Peyer's patch (tissue), 4 donors: ENCODE measurements around the gene MARK3. TPM values are rescaled to one million over a fixed set of nuclear protein-coding genes. Genes with fewer than 3 reads are reported as not detected.

Source experiments
- DNase-seq, 3 donors: peaks; one replicate each; pipeline ENCODE4 v3.0.0-alpha.2; 2017 to 2019
- H3K27ac ChIP-seq, 4 donors: fragments of 200-600 bp; sonication (generic); one replicate each; pipeline ENCODE4 v1.5.1; 2016 to 2019
- H3K27me3 ChIP-seq, 2 donors: fragments of 200-600 bp; sonication (generic); one replicate each; pipeline ENCODE4 v1.5.1; 2019
- H3K36me3 ChIP-seq, 3 donors: fragments of 200-600 bp; sonication (generic); one replicate each; pipeline ENCODE4 v1.5.1; 2016 to 2019
- H3K4me1 ChIP-seq, 4 donors: fragments of 200-600 bp; sonication (generic); one replicate each; pipeline ENCODE4 v1.5.1; 2016 to 2019
- H3K4me3 ChIP-seq, 4 donors: fragments of 200-600 bp; sonication (generic); 1 replicate in 3 of 4; 2 replicates in 1 of 4; pipeline ENCODE4 v1.5.1; 2016 to 2019; ENCODE audit warnings: mild to moderate bottlenecking in 1 of 4
- H3K9me3 ChIP-seq, 4 donors: fragments of 200-600 bp; sonication (generic); one replicate each; pipeline ENCODE4 v1.5.1; 2016 to 2019; ENCODE audit warnings: mild to moderate bottlenecking in 1 of 4
- CTCF ChIP-seq, 6 experiments: fragments of 450-650 bp in 4 of 6; fragments of 200-600 bp in 2 of 6; sonication (generic) in 1 of 6; IDR thresholded peaks; one replicate each; pipeline ENCODE4 v1.5.1; 2017 to 2019; ENCODE audit warnings: antibody characterized with exemption in 6 of 6, mild to moderate bottlenecking in 3 of 6, moderate library complexity in 1 of 6
- POLR2A ChIP-seq, 2 donors: fragments of 450-650 bp; IDR thresholded peaks; one replicate each; pipeline ENCODE4 v1.5.1; 2017; ENCODE audit warnings: antibody characterized with exemption in 2 of 2, mild to moderate bottlenecking in 2 of 2, moderate library complexity in 2 of 2
- total RNA-seq, 4 donors: library from RNA; depleted of rRNA; stranded (reverse); fragments of >200 nt; gene quantifications; one replicate each; pipeline ENCODE4 v1.1.0, GENCODE V29; 2016

The MARK3 gene
- total RNA-seq, 4 donors from 2014 or later: 76.0 to 196 (median 99.5) TPM

DNA sequence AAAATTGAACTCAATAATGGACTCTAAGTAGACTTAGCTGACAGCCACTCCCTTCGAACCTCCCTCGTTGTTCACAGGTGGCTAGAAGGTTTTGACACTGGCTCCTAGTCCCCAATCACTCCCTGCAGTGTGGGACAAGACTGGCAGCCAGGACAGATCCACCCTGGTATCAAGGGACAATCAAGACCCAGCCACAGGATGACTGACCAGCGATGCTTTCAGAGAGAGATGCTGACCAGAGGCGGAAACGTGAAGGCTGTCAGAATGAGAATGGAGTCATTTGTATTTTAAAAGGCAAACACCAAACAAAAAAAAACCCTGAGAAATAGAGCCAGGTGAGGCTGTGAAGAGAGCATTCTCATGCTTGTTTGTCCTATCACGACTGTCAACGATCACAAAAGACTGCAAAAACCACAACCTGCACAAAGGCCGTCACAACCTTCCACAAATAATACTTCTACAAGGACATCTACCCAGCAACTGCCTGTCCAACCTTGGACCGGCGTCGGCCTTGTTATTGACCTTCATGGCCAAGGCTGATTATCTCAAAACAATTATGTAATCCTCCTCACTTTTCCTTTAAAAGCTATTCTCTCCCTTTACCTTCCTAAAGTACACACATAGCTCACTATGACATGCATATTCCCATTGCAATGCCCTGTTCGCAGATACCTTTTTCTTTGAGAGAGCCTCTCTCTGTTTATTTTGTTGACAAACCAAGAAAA is 38.0 kb upstream of the MARK3 start:
- Histone ChIP-seq H3K27ac (no peak overlapping the region), H3K27me3 (no peaks in the 10 kb centered on the region), H3K4me3 (no peak overlapping the region), H3K9me3 (no peaks in the 10 kb centered on the region), H3K4me1 (no peaks in the 10 kb centered on the region), H3K36me3 (peaks cover 0 to 28% (median 0%) of the 10 kb centered on the region in 3 donors)
- no peak for DNase-seq
- TF ChIP-seq CTCF (IDR thresholded peaks at IDR 0.05) (no peak), POLR2A (IDR thresholded peaks at IDR 0.05) (no peak)

GRCh38 chr14:103348154-103348553 is 37.1 kb upstream of the MARK3 start:
- Histone ChIP-seq H3K4me1 (no peaks in the 10 kb centered on the region), H3K36me3 (peaks cover 0 to 19% (median 0%) of the 10 kb centered on the region in 3 donors), H3K4me3 (no peak overlapping the region), H3K9me3 (no peaks in the 10 kb centered on the region), H3K27ac (no peak overlapping the region), H3K27me3 (no peaks in the 10 kb centered on the region)
- TF ChIP-seq POLR2A (IDR thresholded peaks at IDR 0.05) (no peak), CTCF (IDR thresholded peaks at IDR 0.05) (no peak)
- DNase-seq: no peak

GRCh38 chr14:103349982-103350381 is 35.2 kb upstream of the MARK3 start:
- TF ChIP-seq CTCF (IDR thresholded peaks at IDR 0.05) (no peak), POLR2A (IDR thresholded peaks at IDR 0.05) (no peak)

DNA sequence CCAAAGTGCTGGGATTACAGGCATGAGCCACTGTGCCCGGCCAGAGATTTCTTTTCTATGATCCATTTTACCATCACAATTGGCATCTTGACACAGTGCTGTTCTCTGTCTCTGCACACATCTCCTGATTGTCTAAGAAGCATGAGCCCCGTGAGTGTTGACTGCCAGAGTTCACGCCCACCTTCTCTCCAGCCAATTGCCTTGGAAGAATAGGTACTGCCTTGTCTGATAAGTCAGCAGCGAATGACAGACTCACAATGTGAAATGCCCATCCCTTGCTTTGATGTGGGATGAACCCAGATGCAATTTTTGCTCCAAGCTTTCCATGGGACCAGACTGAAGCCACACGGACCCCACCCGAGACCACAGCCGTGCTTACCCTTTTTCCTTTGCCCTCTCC is 31.9 kb upstream of the MARK3 start:
- DNase-seq: peak in 1 of 3 donors; percentile 13
- Histone ChIP-seq H3K9me3 (no peaks in the 10 kb centered on the region), H3K27me3 (no peaks in the 10 kb centered on the region), H3K36me3 (no peaks in the 10 kb centered on the region), H3K27ac (no peak overlapping the region), H3K4me1 (no peaks in the 10 kb centered on the region), H3K4me3 (no peak overlapping the region)
- no peak for TF ChIP-seq POLR2A (IDR thresholded peaks at IDR 0.05)
- no peak for TF ChIP-seq CTCF (IDR thresholded peaks at IDR 0.05)

More at GRCh38 chr14:103349982-103350381, 35.2 kb upstream of the MARK3 start:
- H3K27ac ChIP-seq: no peak overlapping the region
- no peaks in the 10 kb centered on the region for H3K9me3 ChIP-seq
- H3K4me3 ChIP-seq: no peak overlapping the region
- H3K27me3 ChIP-seq: no peaks in the 10 kb centered on the region
- DNase-seq: no peak
- H3K4me1 ChIP-seq: no peaks in the 10 kb centered on the region
- H3K36me3 ChIP-seq: peaks cover 0 to under 1% (median 0%) of the 10 kb centered on the region in 3 donors

DNA sequence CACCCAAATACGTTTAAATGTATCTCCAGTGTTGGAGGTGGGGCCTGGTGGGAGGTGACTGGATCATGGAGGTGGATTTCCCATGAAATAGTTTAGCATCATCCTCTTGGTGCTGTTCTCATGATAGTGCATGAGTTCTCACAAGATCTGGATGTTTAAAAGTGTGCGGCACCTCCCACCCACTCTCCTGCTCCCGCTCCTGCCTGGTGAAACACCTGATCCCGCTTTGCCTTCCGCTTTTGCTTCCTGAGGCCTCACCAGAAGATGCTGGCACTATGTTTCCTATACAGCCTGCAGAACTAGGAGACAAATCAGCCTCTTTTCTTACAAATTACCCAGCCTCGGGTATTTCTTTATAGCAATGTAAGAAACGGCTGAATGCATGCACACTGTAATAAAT is 31.1 kb upstream of the MARK3 start:
- DNase-seq: no peak
- Histone ChIP-seq H3K9me3 (no peaks in the 10 kb centered on the region), H3K4me3 (no peak overlapping the region), H3K27ac (no peak overlapping the region), H3K4me1 (no peaks in the 10 kb centered on the region), H3K27me3 (no peaks in the 10 kb centered on the region), H3K36me3 (no peaks in the 10 kb centered on the region)
- TF ChIP-seq POLR2A (IDR thresholded peaks at IDR 0.05) (no peak), CTCF (IDR thresholded peaks at IDR 0.05) (no peak)
